Brain microvascular endothelial cell (primary cell): ENCODE measurements around the gene MTA3.

Experiments
- DNase-seq: peaks from one replicate; pipeline ENCODE4 v3.0.0-alpha.2; 2020
- H3K27ac ChIP-seq: fragments of 250-450 bp; sonication (Bioruptor Pico); 2 replicates; pipeline ENCODE4 v1.5.1; 2020; ENCODE audit warnings: mild to moderate bottlenecking, moderate library complexity
- H3K27me3 ChIP-seq: fragments of 250-450 bp; sonication (Bioruptor Pico); replicated peaks from 2 replicates; pipeline ENCODE4 v1.5.1; 2020; ENCODE audit warnings: mild to moderate bottlenecking
- H3K36me3 ChIP-seq: fragments of 250-450 bp; sonication (Bioruptor Pico); replicated peaks from 2 replicates; pipeline ENCODE4 v1.5.1; 2020; ENCODE audit warnings: mild to moderate bottlenecking
- H3K4me3 ChIP-seq: 2 replicates; pipeline ENCODE4 v1.5.1; 2011; ENCODE audit warnings: low read depth, mild to moderate bottlenecking, control low read depth, low read length, moderate library complexity
- CTCF ChIP-seq: IDR thresholded peaks from 2 replicates; pipeline ENCODE4 v1.5.1; 2011; ENCODE audit warnings: low read depth, mild to moderate bottlenecking, moderate library complexity, low read length, control low read depth, inconsistent platforms; ENCODE audit errors: missing control alignments
- in situ Hi-C: cut with HindIII; loops from 2 replicates; pipeline ENCODE4 v1.10.0; 2017; ENCODE audit warnings: low sequenced_read_pairs, low pct_ligation_motif_present

MTA3 gene

GRCh38 chr2:42775186-42775585, 206.8 kb downstream of the MTA3 start:
- no peaks in the 10 kb centered on the region for H3K36me3 ChIP-seq
- DNase-seq = no peak
- no peak overlapping the region for H3K27ac ChIP-seq
- H3K27me3 ChIP-seq = no peaks in the 10 kb centered on the region
- no peak for TF ChIP-seq CTCF
- in situ Hi-C loops = no loop called here
- H3K4me3 ChIP-seq = no peak overlapping the region

DNA sequence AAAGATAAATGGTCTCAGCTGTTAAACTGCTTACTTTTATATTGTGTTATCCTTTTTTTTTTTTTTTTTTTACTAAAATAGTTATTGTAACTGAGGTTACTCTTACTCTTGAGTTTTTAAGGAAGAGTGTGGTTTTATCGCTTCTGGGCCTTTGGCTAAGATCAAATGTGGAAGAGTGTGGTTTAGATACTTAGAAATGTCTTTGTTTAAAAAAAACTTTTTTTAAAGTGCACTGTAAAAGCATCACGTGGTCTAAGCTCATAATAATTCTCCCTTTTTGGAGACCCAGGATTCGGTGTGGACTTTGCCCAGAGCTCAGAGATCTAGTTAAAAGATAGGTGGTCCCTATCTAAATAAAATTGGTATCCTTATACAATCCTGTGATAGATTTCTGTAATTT, 207.4 kb downstream of the MTA3 start:
- no peak overlapping the region for H3K4me3 ChIP-seq
- in situ Hi-C loops = no loop called here
- no peak for DNase-seq
- no peaks in the 10 kb centered on the region for H3K27me3 ChIP-seq
- H3K27ac ChIP-seq = no peak overlapping the region
- no peaks in the 10 kb centered on the region for H3K36me3 ChIP-seq
- no peak for TF ChIP-seq CTCF

- no peak for DNase-seq
- H3K4me3 ChIP-seq = no peak overlapping the region
- H3K36me3 ChIP-seq = no peaks in the 10 kb centered on the region
- no peak for TF ChIP-seq CTCF
- no peak overlapping the region for H3K27ac ChIP-seq
- H3K27me3 ChIP-seq = no peaks in the 10 kb centered on the region
- in situ Hi-C loops = no loop called here
Measured at GRCh38 chr2:42777883-42778805, 209.7 kb downstream of the MTA3 start.

DNA sequence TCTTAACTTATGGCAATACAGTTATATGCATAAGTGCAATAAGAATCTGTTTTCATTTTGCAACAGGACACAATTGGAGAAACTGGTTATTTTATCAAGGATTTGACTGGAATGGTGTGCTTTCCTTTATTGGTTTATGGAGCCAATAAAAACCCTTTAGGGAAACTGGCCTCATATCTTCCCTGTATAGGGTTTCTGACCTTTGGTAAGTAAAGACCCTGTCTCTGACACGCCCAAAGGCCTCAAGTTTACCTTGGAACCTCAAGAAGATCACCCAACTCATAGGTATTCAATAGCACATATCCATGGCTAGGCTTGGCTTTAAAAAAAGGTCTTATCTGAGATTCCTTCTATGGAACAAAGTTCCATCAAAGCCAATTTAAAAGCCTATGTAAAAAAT, 212.7 kb downstream of the MTA3 start:
- H3K27me3 ChIP-seq = no peaks in the 10 kb centered on the region
- no peak for TF ChIP-seq CTCF
- DNase-seq = no peak
- in situ Hi-C loops = no loop called here
- H3K27ac ChIP-seq = no peak overlapping the region
- H3K4me3 ChIP-seq = no peak overlapping the region
- H3K36me3 ChIP-seq = no peaks in the 10 kb centered on the region

GRCh38 chr2:42783511-42783910, 215.1 kb downstream of the MTA3 start:
- no peak for DNase-seq
- Histone ChIP-seq H3K36me3 (no peaks in the 10 kb centered on the region), H3K27me3 (no peaks in the 10 kb centered on the region), H3K27ac (no peak overlapping the region), H3K4me3 (no peak overlapping the region)
- no peak for TF ChIP-seq CTCF
- in situ Hi-C loops = no loop called here
